HepG2 (cell line): ENCODE data around the gene TMBIM1. TPM values are rescaled to one million over a fixed set of nuclear protein-coding genes. Genes with fewer than 3 reads are reported as not detected.

Experiments
- ELF4 ChIP-seq: sonication (generic); formaldehyde crosslinking; IDR thresholded peaks from 2 replicates; pipeline ENCODE4 v1.5.0; 2020; ENCODE audit warnings: missing genetic modification reagents, mild to moderate bottlenecking, moderate library complexity, borderline replicate concordance
- ZNF407 ChIP-seq: sonication (generic); formaldehyde crosslinking; IDR thresholded peaks from one replicate; pipeline ENCODE4 v1.5.1; 2020; ENCODE audit warnings: mild to moderate bottlenecking, missing genetic modification reagents; ENCODE audit errors: not compliant biosample characterization
- polyA plus RNA-seq, 8 experiments: library from polyadenylated mRNA; depleted of rRNA in 3 of 8; stranded (reverse) in 7 of 8; unstranded in 1 of 8; fragments of >200 nt; fragmentation: Illumina TruSeq in 4 of 8; extraction: Trizol in 4 of 8; gene quantifications; 2 replicates each; pipeline versions ENCODE4 v1.2.1 to v1.2.3, GENCODE V29; 2011 to 2016; ENCODE audit warnings: low read depth in 4 of 8, missing spikeins in 1 of 8, mixed read lengths in 1 of 8; ENCODE audit not compliant: insufficient read depth in 1 of 8
- total RNA-seq, 5 experiments: library from RNA; depleted of rRNA; stranded (reverse); fragments of >200 nt; fragmentation: Illumina TruSeq; extraction: Trizol; gene quantifications; 2 replicates each; pipeline ENCODE4 v1.2.3, GENCODE V29; 2016; ENCODE audit warnings: low read depth in 1 of 5

The TMBIM1 gene
- total and polyA plus RNA-seq, 2 of the 13 experiments (the other 11 are each of a cell fraction or from before 2014, with no cell fraction given): 127 to 139 TPM

DNA sequence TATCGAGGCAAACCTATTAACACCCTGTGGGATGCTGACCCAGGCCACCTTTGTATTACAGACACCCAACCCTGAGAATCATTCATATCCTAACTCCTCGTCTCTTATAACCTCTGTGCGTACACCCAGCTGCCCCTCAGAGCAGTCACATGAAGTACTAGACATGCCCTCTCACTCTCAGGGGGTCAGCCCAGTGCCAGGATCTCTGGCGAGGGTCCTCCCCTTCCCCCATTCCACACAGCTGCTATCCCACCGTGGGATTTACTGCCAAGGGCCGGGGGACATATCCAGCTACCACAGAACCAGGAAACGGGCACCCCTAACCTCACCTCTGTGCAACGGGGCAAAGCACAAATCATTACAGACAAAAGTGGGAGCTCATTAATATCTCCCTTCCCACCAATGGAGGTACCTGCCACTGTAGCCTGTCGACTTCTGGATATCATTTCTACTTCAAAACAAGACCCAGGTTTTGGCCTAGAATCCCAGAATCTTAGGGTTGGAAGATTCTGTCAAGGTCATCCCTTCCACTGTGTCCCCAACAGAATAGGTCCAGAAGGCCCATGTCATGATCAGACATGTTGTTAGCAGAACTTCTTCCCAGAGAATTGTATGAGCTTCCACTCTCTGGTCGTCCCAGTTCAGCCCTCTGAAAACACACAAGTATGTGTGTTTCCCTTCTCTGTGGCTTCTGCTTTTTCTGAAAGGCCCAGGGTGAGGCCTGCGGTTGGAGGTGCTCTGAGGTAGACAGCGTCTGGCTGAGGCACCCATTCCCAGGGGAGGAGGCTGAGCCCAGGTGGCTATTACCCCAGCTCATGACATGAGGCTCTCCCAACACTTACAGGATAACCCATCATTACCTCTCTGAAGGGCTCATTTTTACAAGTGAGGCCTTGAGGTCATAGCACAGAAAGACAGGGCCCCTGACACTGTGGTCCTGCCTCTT is 1.7 kb downstream of the TMBIM1 start (continued):
- TF ChIP-seq ZNF407 (CRISPR knock-in tag) (no peak), ELF4 (CRISPR knock-in tag) (no peak)
